Spinal cord (tissue), 10 donors: ENCODE data around the gene ZNF311. TPM values are rescaled to one million over a fixed set of nuclear protein-coding genes. Genes with fewer than 3 reads are reported as not detected.
A peak's percentile ranks its signal among the peaks of the same experiment; 100 is the strongest.
"Not testable (repeated sequence)": the region's sequence is repeated elsewhere in the genome, so short reads cannot be mapped to it uniquely, and the experiment has no call there.

Experiments
- DNase-seq, 6 donors: peaks; one replicate each; pipeline versions ENCODE4 v3.0.0 to v3.0.0-alpha.2; 2013 to 2015; ENCODE audit warnings: low spot score in 6 of 6, low read depth in 4 of 6
- H3K27ac ChIP-seq: one replicate; pipeline ENCODE4 v1.5.1; 2013; ENCODE audit warnings: low read depth, low read length, control low read depth
- H3K27me3 ChIP-seq: one replicate; pipeline ENCODE4 v1.6.1; 2013; ENCODE audit warnings: low read length; ENCODE audit not compliant: control insufficient read depth, insufficient read depth
- H3K36me3 ChIP-seq: one replicate; pipeline ENCODE4 v1.6.1; 2013; ENCODE audit warnings: low read length; ENCODE audit not compliant: control insufficient read depth, insufficient read depth
- H3K4me1 ChIP-seq: one replicate; pipeline ENCODE4 v1.6.1; 2013; ENCODE audit warnings: low read length; ENCODE audit not compliant: control insufficient read depth, insufficient read depth
- H3K4me3 ChIP-seq: one replicate; pipeline ENCODE4 v1.5.1; 2013; ENCODE audit warnings: low read depth, low read length, control low read depth
- H3K9me3 ChIP-seq: one replicate; pipeline ENCODE4 v1.6.1; 2013; ENCODE audit warnings: low read length; ENCODE audit not compliant: control insufficient read depth, insufficient read depth
- WGBS: methylation state at CpG from one replicate; pipeline ENCODE4 v1.1.5; 2013; ENCODE audit warnings: missing lambda C conversion rate; ENCODE audit not compliant: insufficient coverage; 5-methylcytosine and 5-hydroxymethylcytosine counted together
- polyA plus RNA-seq, 2 donors: library from polyadenylated mRNA; unstranded; fragments of 120-200 nt; gene quantifications; one replicate each; pipeline ENCODE4 v1.2.1, GENCODE V29; 2013; ENCODE audit not compliant: insufficient read length in 2 of 2
- total RNA-seq, 2 donors: library from RNA; depleted of rRNA in 1 of 2; stranded (reverse); fragments of 120-200 nt in 1 of 2; fragments of >200 nt in 1 of 2; gene quantifications; one replicate each; pipeline versions ENCODE4 v1.2.3 to v1.2.4, GENCODE V29; 2013 to 2014
- donor health status: healthy.

ZNF311 gene
- total and polyA plus RNA-seq, 4 donors = 3.1 to 6.9 (median 6.2) TPM

DNA sequence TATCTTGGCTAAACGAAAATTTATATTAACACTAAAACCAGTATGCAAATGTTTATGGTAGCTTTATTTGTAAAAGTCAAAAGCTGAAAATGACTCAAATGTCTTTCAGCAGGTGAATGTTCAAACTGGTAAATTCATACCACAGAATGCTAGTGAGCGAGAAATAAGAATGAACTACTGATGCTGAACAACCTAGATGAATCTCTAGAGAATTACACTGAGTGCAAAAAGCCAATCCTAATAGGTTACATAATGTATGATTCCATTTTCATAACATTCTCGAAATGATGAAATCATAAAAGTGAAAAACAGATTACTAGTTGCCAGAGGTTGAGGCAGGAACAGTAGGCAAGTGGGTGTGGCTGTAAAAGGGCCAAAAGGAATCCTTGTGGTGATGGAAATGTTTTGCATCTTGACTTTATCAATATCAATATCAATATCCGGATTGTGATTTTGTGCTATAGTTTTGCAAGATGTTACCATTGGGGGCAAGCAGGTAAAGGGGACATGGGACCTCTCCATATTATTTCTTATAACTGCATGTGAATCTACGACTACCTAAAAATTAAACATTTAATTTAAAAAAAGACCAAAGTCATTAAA is 26.1 kb downstream of the ZNF311 start:
- no peak overlapping the region for H3K4me3 ChIP-seq
- H3K27me3 ChIP-seq = peaks cover 14% of the 10 kb centered on the region
- peaks cover 9% of the 10 kb centered on the region for H3K4me1 ChIP-seq
- no peaks in the 10 kb centered on the region for H3K36me3 ChIP-seq
- no CpG with 5 or more reads among the region's 5 CpGs for WGBS
- H3K27ac ChIP-seq = no peak overlapping the region
- no peaks in the 10 kb centered on the region for H3K9me3 ChIP-seq
- no peak for DNase-seq

DNA sequence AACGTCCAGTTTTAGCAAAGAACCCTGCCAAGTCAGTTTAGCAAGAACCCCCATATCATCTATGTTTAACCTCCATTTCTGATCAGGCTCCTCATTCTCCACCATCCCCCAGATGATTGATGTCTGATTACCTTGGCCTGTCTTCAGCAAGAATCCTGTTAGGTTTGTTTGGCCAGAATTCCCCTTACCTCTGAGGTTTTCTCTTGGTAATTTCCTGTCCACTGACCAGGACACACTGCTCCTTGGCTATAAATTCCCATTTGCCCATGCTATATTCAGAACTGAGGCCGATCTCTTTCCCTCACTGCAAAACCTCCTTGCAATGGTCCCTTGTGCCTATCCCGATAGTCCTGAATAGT is 27.0 kb downstream of the ZNF311 start:
- Histone ChIP-seq H3K27ac (no peak overlapping the region), H3K9me3 (no peaks in the 10 kb centered on the region), H3K4me1 (peaks cover 6% of the 10 kb centered on the region), H3K36me3 (no peaks in the 10 kb centered on the region), H3K27me3 (peaks cover 14% of the 10 kb centered on the region), H3K4me3 (no peak overlapping the region)
- 77% methylated on average over 3 of the region's 3 CpGs for whole genome bisulfite sequencing
- DNase-seq = no peak

DNA sequence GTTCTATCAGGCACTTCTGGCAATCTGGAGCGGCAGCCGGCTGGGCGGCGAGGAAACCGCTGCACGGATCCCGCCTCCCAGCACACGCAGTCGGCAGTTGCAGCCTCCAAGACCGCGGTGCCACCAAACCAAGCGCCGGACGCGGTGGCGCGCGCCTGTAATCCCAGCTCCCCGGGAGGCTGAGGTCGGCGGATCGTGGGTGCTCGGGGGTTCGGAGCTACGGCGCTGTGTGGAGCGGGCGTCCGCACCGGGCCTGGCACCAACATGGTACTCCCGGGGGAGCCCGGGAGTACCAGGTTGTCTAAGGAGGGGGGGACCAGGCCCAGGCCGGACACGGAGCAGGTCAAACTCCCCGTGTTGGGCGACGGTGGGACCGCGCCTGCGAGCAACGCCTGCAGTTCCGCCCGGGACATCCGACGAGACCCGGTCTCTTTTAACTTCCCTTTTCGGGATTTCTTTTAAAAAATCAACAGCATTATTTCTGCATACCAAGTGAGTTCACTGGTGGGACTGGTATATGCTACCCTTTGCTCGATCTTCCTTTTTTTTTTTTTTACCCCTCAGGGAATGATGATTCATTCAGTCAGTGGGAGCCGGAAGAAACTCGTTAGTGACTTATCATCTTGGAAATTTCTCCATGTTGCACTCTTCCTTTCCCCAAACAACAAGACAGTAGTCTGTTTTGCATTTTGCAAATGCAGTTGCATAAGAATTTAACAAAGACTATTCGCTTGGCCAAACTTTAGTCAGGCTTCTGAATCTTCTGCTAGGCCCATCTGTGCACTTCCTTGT is 27.6 kb downstream of the ZNF311 start:
- peak overlapping the region; percentile 29 for H3K4me3 ChIP-seq
- WGBS = 19% methylated on average over 48 of the region's 51 CpGs
- peaks cover 14% of the 10 kb centered on the region for H3K27me3 ChIP-seq
- DNase-seq = peak in 2 of 6 donors; percentile 14 to 35
- no peak overlapping the region for H3K27ac ChIP-seq
- H3K36me3 ChIP-seq = no peaks in the 10 kb centered on the region
- no peaks in the 10 kb centered on the region for H3K9me3 ChIP-seq
- peaks cover 5% of the 10 kb centered on the region for H3K4me1 ChIP-seq

DNA sequence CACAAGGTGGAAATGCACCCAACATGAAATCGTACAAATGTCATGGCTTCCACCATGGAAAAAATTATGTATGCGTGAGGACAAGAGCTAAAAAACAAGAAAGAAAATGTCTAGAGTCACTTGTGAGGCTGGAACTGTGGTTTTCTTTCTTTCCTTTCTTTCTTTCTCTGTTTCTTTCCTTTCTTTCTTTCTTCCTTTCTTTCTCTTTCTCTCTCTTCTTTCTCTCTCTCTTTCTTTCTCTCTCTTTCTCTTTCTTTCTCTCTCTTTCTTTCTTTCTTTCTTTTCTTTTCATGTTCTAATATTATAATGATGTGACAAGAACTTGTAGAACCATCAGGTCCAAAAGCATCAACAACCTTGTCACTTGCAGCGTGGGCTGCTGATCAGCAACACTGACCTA is 28.4 kb downstream of the ZNF311 start:
- H3K27ac ChIP-seq = no peak overlapping the region
- no peaks in the 10 kb centered on the region for H3K36me3 ChIP-seq
- H3K4me3 ChIP-seq = no peak overlapping the region
- DNase-seq = no peak
- peaks cover 14% of the 10 kb centered on the region for H3K27me3 ChIP-seq
- no peaks in the 10 kb centered on the region for H3K9me3 ChIP-seq
- no CpG with 5 or more reads among the region's 3 CpGs for WGBS
- peaks cover 5% of the 10 kb centered on the region for H3K4me1 ChIP-seq

DNA sequence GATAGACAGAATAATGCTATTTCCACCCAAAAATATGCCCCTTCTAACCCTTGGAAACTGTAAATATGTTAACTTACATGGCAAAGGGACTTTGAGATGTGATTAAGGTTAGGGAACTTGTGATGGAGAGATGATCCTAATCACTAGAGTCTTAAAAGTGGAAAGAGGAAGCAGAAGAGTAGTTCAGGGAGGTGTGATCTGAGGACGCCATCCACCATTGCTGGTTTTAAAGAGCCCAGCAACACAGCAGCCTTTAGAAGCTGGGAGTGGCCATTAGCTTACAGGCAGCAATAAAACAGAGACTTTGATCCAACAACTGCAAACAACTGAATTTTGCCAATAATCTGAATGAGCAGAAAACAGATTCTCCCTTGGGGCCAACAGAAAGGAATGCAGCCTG is 30.6 kb downstream of the ZNF311 start:
- peaks cover 14% of the 10 kb centered on the region for H3K27me3 ChIP-seq
- no peak overlapping the region for H3K27ac ChIP-seq
- no peak overlapping the region for H3K4me3 ChIP-seq
- DNase-seq = no peak
- peaks cover 5% of the 10 kb centered on the region for H3K4me1 ChIP-seq
- H3K36me3 ChIP-seq = no peaks in the 10 kb centered on the region
- no peaks in the 10 kb centered on the region for H3K9me3 ChIP-seq
- WGBS = 83% methylated on average over 1 of the region's 1 CpG

DNA sequence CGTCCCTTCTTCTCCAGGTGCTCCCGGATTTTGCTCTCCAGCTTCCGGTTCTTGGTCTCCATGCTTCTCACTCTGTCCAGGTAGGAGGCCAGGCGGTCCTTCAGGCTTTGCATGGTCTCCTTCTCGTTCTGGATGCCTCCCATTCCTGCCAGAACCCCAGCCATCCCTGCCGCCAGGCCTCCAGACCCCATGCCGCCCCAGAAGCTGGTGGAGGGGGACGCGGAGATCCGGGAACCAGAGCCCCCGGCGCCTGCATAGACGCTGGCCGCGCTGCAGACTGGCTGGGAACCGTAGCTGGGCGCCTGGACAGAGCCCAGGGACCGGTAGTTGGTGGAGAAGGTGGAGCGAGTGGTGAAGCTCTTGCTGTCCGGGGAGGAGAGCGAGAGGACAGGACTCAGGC is 35.1 kb downstream of the ZNF311 start:
- WGBS = 91% methylated on average over 21 of the region's 21 CpGs
- DNase-seq, H3K9me3 ChIP-seq, H3K27me3 ChIP-seq, H3K36me3 ChIP-seq, H3K4me3 ChIP-seq, H3K4me1 ChIP-seq, H3K27ac ChIP-seq: not testable (repeated sequence)

DNA sequence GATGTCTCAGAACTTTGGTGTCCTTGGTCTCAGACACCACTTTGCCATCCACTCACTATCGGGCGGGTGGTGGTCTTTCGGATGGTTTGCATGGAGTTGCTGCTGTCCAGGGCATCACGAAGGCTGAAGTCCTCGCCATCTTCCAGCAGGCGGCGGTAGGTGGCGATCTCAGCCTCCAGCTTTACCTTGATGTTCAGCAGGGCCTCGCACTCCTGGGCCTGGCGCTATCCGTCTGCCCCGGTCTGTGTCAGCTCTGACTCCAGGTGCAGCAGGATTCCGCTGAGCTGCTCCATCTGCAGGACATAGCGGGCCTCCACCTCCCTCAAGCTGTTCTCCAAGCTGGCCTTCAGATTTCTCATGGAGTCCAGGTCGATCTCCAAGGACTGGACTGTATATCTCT is 36.0 kb downstream of the ZNF311 start:
- Histone ChIP-seq H3K4me1 (no peaks in the 10 kb centered on the region), H3K36me3 (no peaks in the 10 kb centered on the region), H3K4me3 (no peak overlapping the region), H3K9me3 (no peaks in the 10 kb centered on the region), H3K27me3 (no peaks in the 10 kb centered on the region), H3K27ac (no peak overlapping the region)
- WGBS = 70% methylated on average over 15 of the region's 15 CpGs
- no peak for DNase-seq

DNA sequence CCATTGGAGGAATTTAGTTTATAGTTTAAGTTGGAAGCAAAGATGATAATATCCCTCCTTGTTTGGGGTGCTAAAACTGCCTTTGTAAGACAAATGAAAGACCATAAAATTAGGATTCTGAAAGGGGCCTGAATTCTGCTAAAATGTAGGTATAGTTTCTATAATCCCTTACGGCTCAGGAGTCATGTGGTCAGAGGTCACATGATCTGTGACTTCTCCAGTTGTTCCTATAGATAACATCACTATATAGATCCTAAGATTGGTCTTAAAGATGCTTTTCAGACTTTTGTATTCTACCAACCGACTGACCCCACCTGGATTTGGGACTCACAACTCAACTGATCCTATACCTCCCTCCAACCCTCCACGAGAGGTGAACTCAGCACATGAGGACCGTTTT is 36.6 kb downstream of the ZNF311 start:
- no peaks in the 10 kb centered on the region for H3K9me3 ChIP-seq
- WGBS = 94% methylated on average over 3 of the region's 4 CpGs
- no peaks in the 10 kb centered on the region for H3K4me1 ChIP-seq
- H3K4me3 ChIP-seq = no peak overlapping the region
- H3K27ac ChIP-seq = no peak overlapping the region
- no peaks in the 10 kb centered on the region for H3K27me3 ChIP-seq
- no peak for DNase-seq
- H3K36me3 ChIP-seq = no peaks in the 10 kb centered on the region

DNA sequence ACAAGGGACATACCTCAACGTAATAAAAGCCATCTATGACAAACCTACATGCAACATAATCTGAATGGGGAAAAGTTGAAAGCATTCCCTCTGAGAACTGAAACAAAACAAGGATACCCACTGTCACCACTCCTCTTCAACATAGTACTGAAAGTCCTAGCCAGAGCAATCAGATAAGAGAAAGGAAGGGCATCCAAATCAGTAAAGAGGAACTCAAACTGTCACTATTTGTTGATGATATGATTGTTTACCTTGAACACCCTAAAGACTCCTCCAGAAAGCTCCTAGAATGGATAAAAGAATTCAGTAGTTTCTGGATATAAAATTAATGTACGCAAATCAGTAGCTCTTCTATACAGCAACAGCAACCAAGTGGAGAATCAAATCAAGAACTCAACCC is 39.4 kb downstream of the ZNF311 start:
- no peak for DNase-seq
- no peaks in the 10 kb centered on the region for H3K36me3 ChIP-seq
- no peak overlapping the region for H3K4me3 ChIP-seq
- no peaks in the 10 kb centered on the region for H3K9me3 ChIP-seq
- WGBS = no CpG with 5 or more reads among the region's 2 CpGs
- H3K27ac ChIP-seq = no peak overlapping the region
- H3K4me1 ChIP-seq = no peaks in the 10 kb centered on the region
- no peaks in the 10 kb centered on the region for H3K27me3 ChIP-seq

DNA sequence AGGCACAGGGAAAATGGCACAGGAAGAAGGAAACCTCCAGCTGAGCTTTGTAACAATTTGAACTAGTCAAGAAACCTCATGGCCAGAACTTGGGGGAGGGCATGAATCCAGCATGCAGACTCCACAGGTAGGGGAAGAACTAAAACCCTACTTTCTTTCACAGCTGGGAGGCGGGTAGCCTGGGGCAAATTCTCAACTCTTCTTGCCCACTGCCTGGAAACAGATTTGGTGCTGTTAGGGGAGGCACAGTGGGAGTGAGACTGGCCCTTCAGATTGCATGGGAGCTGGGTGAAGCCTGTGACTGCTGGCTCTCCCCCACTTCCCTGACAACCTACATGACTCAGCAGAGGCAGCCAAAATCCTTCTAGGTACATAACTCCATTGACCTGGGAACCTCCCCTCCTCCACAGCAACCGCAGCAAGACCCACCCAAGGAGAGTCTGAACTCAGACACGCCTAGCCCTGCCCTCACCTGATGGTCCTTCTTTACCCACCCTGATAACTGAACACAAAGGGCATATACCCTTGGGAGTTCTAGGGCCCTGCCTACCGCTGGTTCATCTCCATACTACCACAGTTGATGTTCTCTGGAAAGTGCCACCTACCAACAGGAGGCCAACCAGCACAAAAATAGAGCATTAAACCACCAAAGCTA is 44.1 kb downstream of the ZNF311 start:
- 92% methylated on average over 3 of the region's 4 CpGs for WGBS
- no peak overlapping the region for H3K4me3 ChIP-seq
- peaks cover 3% of the 10 kb centered on the region for H3K27me3 ChIP-seq
- DNase-seq = no peak
- H3K27ac ChIP-seq = no peak overlapping the region
- H3K36me3 ChIP-seq = no peaks in the 10 kb centered on the region
- H3K4me1 ChIP-seq = no peaks in the 10 kb centered on the region
- H3K9me3 ChIP-seq = no peaks in the 10 kb centered on the region
